Esophagus muscularis mucosa (tissue), 4 donors: ENCODE results near the gene ST3GAL6. TPM values are rescaled to one million over a fixed set of nuclear protein-coding genes. Genes with fewer than 3 reads are reported as not detected.

Experiments
- DNase-seq: peaks from one replicate; pipeline ENCODE4 v3.0.0-alpha.2; 2017; ENCODE audit errors: extremely low spot score
- H3K27ac ChIP-seq, 4 donors: fragments of 200-600 bp; sonication (generic); replicated peaks in 1 of 4; 1 replicate in 3 of 4; 2 replicates in 1 of 4; pipeline ENCODE4 v1.5.1; 2016 to 2019; ENCODE audit warnings: mild to moderate bottlenecking in 1 of 4
- H3K27me3 ChIP-seq, 4 donors: fragments of 200-600 bp; sonication (generic); one replicate each; pipeline versions ENCODE4 v1.5.1 to v1.6.0; 2016 to 2019
- H3K36me3 ChIP-seq, 4 donors: fragments of 200-600 bp; sonication (generic); one replicate each; pipeline ENCODE4 v1.5.1; 2016 to 2019
- H3K4me1 ChIP-seq, 4 donors: fragments of 200-600 bp; sonication (generic); one replicate each; pipeline ENCODE4 v1.5.1; 2016 to 2019
- H3K4me3 ChIP-seq, 4 donors: fragments of 200-600 bp; sonication (generic); 1 replicate in 2 of 4; 2 replicates in 2 of 4; pipeline ENCODE4 v1.5.1; 2016 to 2019; ENCODE audit warnings: mild to moderate bottlenecking in 4 of 4, moderate library complexity in 1 of 4
- H3K9me3 ChIP-seq, 4 donors: fragments of 200-600 bp; sonication (generic); 1 replicate in 3 of 4; 2 replicates in 1 of 4; pipeline ENCODE4 v1.5.1; 2016 to 2019
- EP300 ChIP-seq: sonication (generic); formaldehyde crosslinking; IDR thresholded peaks from one replicate; pipeline ENCODE4 v1.6.1; 2017; ENCODE audit warnings: antibody characterized with exemption
- POLR2A ChIP-seq: fragments of 450-650 bp; IDR thresholded peaks from one replicate; pipeline ENCODE4 v1.6.1; 2017; ENCODE audit warnings: antibody characterized with exemption, moderate library complexity, mild to moderate bottlenecking, low read depth
- POLR2AphosphoS5 ChIP-seq, 2 donors: sonication (generic); formaldehyde crosslinking; IDR thresholded peaks; one replicate each; pipeline ENCODE4 v1.6.1; 2017; ENCODE audit warnings: antibody characterized with exemption in 2 of 2
- WGBS: methylation state at CpG from one replicate; pipeline ENCODE4 v1.1.5; 2018; 5-methylcytosine and 5-hydroxymethylcytosine counted together
- intact Hi-C: fragments of 100-400 bp; cut with DNase I; formaldehyde crosslinking; loops from one replicate; pipeline ENCODE4 v1.15.1; 2023
- total RNA-seq, 4 donors: library from RNA; depleted of rRNA; stranded (reverse); fragments of >200 nt; gene quantifications; one replicate each; pipeline versions ENCODE4 v1.1.0 to v1.2.1, GENCODE V29; 2016
- TF ChIP-seq, protein P1 (sequence below), 3 experiments: fragments of 200-600 bp in 2 of 3; fragments of 450-650 bp in 1 of 3; sonication (generic) in 2 of 3; IDR thresholded peaks; one replicate each; pipeline ENCODE4 v1.5.1; 2017 to 2019; ENCODE audit warnings: antibody characterized with exemption in 3 of 3, mild to moderate bottlenecking in 2 of 3, moderate library complexity in 1 of 3

ST3GAL6 gene, protein sequence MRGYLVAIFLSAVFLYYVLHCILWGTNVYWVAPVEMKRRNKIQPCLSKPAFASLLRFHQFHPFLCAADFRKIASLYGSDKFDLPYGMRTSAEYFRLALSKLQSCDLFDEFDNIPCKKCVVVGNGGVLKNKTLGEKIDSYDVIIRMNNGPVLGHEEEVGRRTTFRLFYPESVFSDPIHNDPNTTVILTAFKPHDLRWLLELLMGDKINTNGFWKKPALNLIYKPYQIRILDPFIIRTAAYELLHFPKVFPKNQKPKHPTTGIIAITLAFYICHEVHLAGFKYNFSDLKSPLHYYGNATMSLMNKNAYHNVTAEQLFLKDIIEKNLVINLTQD
- 10 to 100 TPM in 1 of 4 donors, 1 to 10 TPM in 3; 3.3 to 10.8 (median 4.6) TPM for total RNA-seq

DNA sequence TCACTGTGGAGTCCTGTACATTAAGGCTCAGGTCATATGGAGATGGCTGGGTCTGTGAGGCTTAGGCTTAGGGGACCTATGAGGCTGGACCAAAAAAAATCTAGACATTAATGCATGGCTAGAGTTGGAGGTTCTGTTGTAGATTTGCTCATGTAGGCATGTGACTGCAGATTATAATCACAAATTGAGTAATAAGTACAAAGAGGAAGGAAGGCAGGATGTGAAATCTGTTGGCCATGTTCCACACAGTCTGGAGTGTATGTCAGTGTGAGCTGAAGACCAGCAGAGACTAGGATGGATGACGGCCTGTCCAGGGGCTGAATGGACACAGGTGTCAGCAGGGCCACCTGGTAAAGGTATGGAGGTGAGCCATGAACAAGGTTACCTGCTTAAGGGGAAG, at the start of gene ST3GAL6:
Gene ST3GAL6, plus strand, starts transcription at position 265 of the 400 bp plus-strand sequence. CDS start 5,101 bp downstream, outside the sequence.
- H3K36me3 ChIP-seq, result no peaks in the 10 kb centered on the region
- H3K4me3 ChIP-seq, result peak within 1 kb of the TSS in 1 of 4 donors; percentile 9
- H3K4me1 ChIP-seq, result peaks cover 14 to 46% (median 24%) of the 10 kb centered on the region in 4 donors
- intact Hi-C loops, result no loop called here
- no peaks in the 10 kb centered on the region for H3K27me3 ChIP-seq
- peak within 1 kb of the TSS in 3 of 4 donors; percentile 11 to 46 (median 14) for H3K27ac ChIP-seq
- WGBS, result 56% methylated on average over 1 of the region's 1 CpG
- DNase-seq, result no peak
- no peaks in the 10 kb centered on the region for H3K9me3 ChIP-seq
- TF ChIP-seq POLR2A, result no peak
- peak in 1 of 2 donors; percentile 20 for TF ChIP-seq POLR2AphosphoS5 (IDR thresholded peaks at IDR 0.05)
- no peak for TF ChIP-seq EP300
- TF ChIP-seq, protein P1, sequence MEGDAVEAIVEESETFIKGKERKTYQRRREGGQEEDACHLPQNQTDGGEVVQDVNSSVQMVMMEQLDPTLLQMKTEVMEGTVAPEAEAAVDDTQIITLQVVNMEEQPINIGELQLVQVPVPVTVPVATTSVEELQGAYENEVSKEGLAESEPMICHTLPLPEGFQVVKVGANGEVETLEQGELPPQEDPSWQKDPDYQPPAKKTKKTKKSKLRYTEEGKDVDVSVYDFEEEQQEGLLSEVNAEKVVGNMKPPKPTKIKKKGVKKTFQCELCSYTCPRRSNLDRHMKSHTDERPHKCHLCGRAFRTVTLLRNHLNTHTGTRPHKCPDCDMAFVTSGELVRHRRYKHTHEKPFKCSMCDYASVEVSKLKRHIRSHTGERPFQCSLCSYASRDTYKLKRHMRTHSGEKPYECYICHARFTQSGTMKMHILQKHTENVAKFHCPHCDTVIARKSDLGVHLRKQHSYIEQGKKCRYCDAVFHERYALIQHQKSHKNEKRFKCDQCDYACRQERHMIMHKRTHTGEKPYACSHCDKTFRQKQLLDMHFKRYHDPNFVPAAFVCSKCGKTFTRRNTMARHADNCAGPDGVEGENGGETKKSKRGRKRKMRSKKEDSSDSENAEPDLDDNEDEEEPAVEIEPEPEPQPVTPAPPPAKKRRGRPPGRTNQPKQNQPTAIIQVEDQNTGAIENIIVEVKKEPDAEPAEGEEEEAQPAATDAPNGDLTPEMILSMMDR (IDR thresholded peaks at IDR 0.05), result no peak

DNA sequence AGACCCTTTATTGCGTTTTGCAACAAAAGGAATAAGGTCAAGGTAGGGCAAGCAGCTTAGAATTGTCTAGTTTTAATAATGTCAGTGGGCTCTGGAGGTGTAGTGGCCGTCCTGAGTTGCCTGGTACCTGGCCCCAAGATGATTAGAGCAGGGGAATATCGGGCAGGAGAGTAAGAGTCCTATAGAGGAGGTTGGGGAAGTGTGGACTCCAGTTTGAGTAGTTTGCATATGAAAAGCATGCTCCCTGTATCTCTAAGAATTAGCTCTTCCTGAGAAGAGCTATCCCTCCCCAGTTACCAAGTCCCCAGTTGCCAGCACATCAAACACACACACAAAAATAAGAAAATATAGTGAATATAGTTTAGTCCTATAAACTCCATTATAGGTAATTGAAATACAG, 49.2 kb upstream of the ST3GAL6 start:
- H3K4me1 ChIP-seq, result peaks cover 0 to 6% (median 4%) of the 10 kb centered on the region in 4 donors
- H3K9me3 ChIP-seq, result no peaks in the 10 kb centered on the region
- no peak for TF ChIP-seq POLR2AphosphoS5 (IDR thresholded peaks at IDR 0.05)
- H3K36me3 ChIP-seq, result no peaks in the 10 kb centered on the region
- 72% methylated on average over 3 of the region's 3 CpGs for WGBS
- no peak overlapping the region for H3K27ac ChIP-seq
- H3K27me3 ChIP-seq, result no peaks in the 10 kb centered on the region
- no peak overlapping the region for H3K4me3 ChIP-seq
- no peak for DNase-seq
- intact Hi-C loops, result no loop called here

DNA sequence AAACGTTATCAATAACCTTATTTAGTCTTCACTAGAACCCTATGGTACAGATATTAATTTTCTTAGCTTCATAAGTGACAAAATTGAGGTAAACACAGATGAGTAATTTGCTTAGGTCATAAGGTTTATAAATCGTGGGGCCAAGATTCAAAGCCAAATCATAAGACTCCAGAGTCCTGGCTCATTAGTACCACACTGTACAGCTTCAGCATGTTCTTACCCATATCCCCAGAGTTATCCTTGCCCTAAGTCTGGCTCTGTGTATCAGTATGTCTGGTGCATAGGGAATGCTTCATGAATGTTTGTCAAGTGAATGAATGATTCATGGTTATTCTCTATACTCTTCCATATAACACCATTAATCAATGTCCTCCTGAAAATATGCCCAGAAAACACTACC, 45.6 kb upstream of the ST3GAL6 start:
- Histone ChIP-seq H3K27me3 (no peaks in the 10 kb centered on the region), H3K4me1 (no peaks in the 10 kb centered on the region), H3K27ac (no peak overlapping the region), H3K36me3 (no peaks in the 10 kb centered on the region), H3K4me3 (no peak overlapping the region), H3K9me3 (no peaks in the 10 kb centered on the region)
- no peak for DNase-seq
- no peak for TF ChIP-seq POLR2AphosphoS5 (IDR thresholded peaks at IDR 0.05)
- TF ChIP-seq, protein P1 (IDR thresholded peaks at IDR 0.05), result no peak
- TF ChIP-seq POLR2A, result no peak
- no peak for TF ChIP-seq EP300
- intact Hi-C loops, result no loop called here
- WGBS, result 75% methylated on average over 2 of the region's 2 CpGs

DNA sequence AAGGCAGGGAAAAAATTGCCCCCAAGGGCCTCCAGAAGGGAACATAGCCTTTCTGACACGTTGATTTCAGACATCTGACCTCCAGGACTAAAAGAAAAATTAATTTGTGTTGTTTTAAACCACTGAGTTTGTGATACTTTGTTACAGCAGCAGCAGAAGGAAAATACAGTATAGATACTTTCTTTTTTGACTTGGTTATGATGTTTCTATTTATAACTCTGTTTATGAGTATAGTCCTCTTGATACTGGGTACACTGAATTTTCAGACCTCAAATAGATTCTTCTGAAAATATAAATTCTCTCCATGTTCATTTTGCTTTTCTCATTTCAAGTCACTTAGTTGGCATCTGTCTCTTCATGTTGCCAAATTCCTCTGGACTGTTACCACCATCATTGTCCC, 44.4 kb upstream of the ST3GAL6 start:
- no peaks in the 10 kb centered on the region for H3K36me3 ChIP-seq
- no peak overlapping the region for H3K27ac ChIP-seq
- no peaks in the 10 kb centered on the region for H3K9me3 ChIP-seq
- H3K27me3 ChIP-seq, result no peaks in the 10 kb centered on the region
- DNase-seq, result no peak
- no peaks in the 10 kb centered on the region for H3K4me1 ChIP-seq
- 65% methylated on average over 1 of the region's 1 CpG for WGBS
- no peak overlapping the region for H3K4me3 ChIP-seq
- intact Hi-C loops, result no loop called here
- TF ChIP-seq POLR2AphosphoS5 (IDR thresholded peaks at IDR 0.05) (no peak), POLR2A (no peak), EP300 (no peak)
- TF ChIP-seq, protein P1 (IDR thresholded peaks at IDR 0.05), result no peak

DNA sequence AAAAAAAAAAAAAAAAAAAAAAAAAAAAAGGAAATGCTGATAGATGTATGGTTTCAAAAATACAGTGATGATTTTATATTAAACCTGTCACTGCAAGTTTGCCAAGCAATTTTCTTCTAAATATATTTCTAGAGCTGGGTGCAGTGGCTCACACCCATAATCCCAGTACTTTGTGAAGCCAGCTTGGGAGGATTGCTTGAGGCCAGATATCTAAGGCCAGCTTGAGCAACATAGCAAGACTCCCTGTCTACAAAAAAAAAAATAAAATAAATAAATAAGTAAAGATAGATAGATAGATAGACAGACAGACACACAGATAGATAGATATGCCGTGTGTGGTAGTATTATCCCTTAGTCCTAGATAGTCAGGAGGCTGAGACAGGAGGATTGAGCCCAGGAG, 41.4 kb upstream of the ST3GAL6 start:
- no peaks in the 10 kb centered on the region for H3K4me1 ChIP-seq
- WGBS, result 93% methylated on average over 1 of the region's 1 CpG
- no peak for DNase-seq
- H3K9me3 ChIP-seq, result no peaks in the 10 kb centered on the region
- intact Hi-C loops, result no loop called here
- H3K27me3 ChIP-seq, result no peaks in the 10 kb centered on the region
- no peak overlapping the region for H3K27ac ChIP-seq
- TF ChIP-seq EP300, result no peak
- no peak for TF ChIP-seq POLR2A
- TF ChIP-seq POLR2AphosphoS5 (IDR thresholded peaks at IDR 0.05), result no peak
- TF ChIP-seq, protein P1 (IDR thresholded peaks at IDR 0.05), result no peak
- H3K4me3 ChIP-seq, result no peak overlapping the region
- H3K36me3 ChIP-seq, result no peaks in the 10 kb centered on the region
